Measurements from ENCODE around the gene UTS2B. TPM values are rescaled to one million over a fixed set of nuclear protein-coding genes. Genes with fewer than 3 reads are reported as not detected.

UTS2B gene
- total RNA-seq, 1 experiment from 2014 or later = 0.52 TPM

GRCh38 chr3:191372122-191372521, 41.8 kb upstream of the UTS2B start:
- Histone ChIP-seq H3K27me3 (replicated peaks; ENCODE audit: control insufficient read depth, insufficient read depth, low read length) (no peaks in the 10 kb centered on the region), H3K4me3 (ENCODE audit: low read depth, low read length) (no peak overlapping the region), H3K4me1 (no peaks in the 10 kb centered on the region), H3K36me3 (ENCODE audit: control insufficient read depth, insufficient read depth, low read length) (no peaks in the 10 kb centered on the region; the same call in 1 of the 2 replicates), H3K9me3 (no peaks in the 10 kb centered on the region)
- CTCF ChIA-PET = no interaction called here
- no peaks in the 10 kb centered on the region for H3K27me3 Mint-ChIP-seq (ENCODE audit: insufficient read depth, unreplicated experiment)
- intact Hi-C loops (cut with micrococcal nuclease; ENCODE audit: unreplicated experiment) = no loop called here
- H3K9me3 Mint-ChIP-seq (ENCODE audit: unreplicated experiment) = no peaks in the 10 kb centered on the region
- H3K4me1 Mint-ChIP-seq (ENCODE audit: low read depth, unreplicated experiment) = no peaks in the 10 kb centered on the region
- no TSS peak for BruUV-seq (replicated peaks)
- DNase-seq = no peak
- no peak for TF ChIP-seq CTCF (IDR thresholded peaks at IDR 0.05; ENCODE audit: insufficient read depth in 1 of 2, low read depth in 1 of 2, low read length in 1 of 2, severe bottlenecking in 1 of 2, unreplicated experiment in 1 of 2)
- no peak overlapping the region for H3K4me3 Mint-ChIP-seq (ENCODE audit: unreplicated experiment)
- peaks cover 23% of the 10 kb centered on the region for H3K36me3 Mint-ChIP-seq (ENCODE audit: insufficient read depth, unreplicated experiment)
- H3K27ac Mint-ChIP-seq (ENCODE audit: unreplicated experiment) = no peak overlapping the region
- POLR2A ChIA-PET = no interaction called here

DNA sequence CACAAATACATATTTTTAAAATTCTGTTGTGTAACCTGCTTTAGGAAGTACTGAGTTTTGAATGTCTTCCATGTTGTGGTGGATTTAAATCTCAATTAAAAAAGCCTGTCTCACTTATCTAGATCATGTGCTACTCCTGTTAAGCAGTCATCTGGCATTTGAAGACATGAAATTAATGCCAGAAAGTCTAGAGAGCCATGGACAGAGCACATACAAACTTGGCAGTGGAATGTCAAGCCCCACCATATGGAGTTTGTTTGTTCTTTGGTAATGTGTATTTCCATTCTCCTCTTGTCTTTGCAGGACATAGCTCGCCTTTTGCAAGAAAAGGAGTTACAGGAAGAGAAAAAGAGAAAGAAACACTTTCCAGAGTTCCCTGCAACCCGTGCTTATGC, 39.3 kb upstream of the UTS2B start:
- ChIA-PET POLR2A (no interaction called here), CTCF (no interaction called here)
- Mint-ChIP-seq H3K27ac (ENCODE audit: unreplicated experiment) (no peak overlapping the region), H3K4me3 (ENCODE audit: unreplicated experiment) (no peak overlapping the region), H3K36me3 (ENCODE audit: insufficient read depth, unreplicated experiment) (peaks cover 17% of the 10 kb centered on the region), H3K4me1 (ENCODE audit: low read depth, unreplicated experiment) (peaks cover 4% of the 10 kb centered on the region), H3K9me3 (ENCODE audit: unreplicated experiment) (no peaks in the 10 kb centered on the region), H3K27me3 (ENCODE audit: insufficient read depth, unreplicated experiment) (no peaks in the 10 kb centered on the region)
- Histone ChIP-seq H3K4me1 (no peaks in the 10 kb centered on the region), H3K4me3 (ENCODE audit: low read depth, low read length) (no peak overlapping the region), H3K9me3 (no peaks in the 10 kb centered on the region), H3K36me3 (ENCODE audit: control insufficient read depth, insufficient read depth, low read length) (no peaks in the 10 kb centered on the region), H3K27me3 (replicated peaks; ENCODE audit: control insufficient read depth, insufficient read depth, low read length) (no peaks in the 10 kb centered on the region)
- no peak for TF ChIP-seq CTCF (IDR thresholded peaks at IDR 0.05; ENCODE audit: insufficient read depth in 1 of 2, low read depth in 1 of 2, low read length in 1 of 2, severe bottlenecking in 1 of 2, unreplicated experiment in 1 of 2)
- intact Hi-C loops (cut with micrococcal nuclease; ENCODE audit: unreplicated experiment) = no loop called here
- no TSS peak for BruUV-seq (replicated peaks)
- no peak for DNase-seq

- H3K4me3 ChIP-seq (ENCODE audit: low read depth, low read length) = no peak overlapping the region
- peaks cover 16% of the 10 kb centered on the region for H3K36me3 Mint-ChIP-seq (ENCODE audit: insufficient read depth, unreplicated experiment)
- no peaks in the 10 kb centered on the region for H3K36me3 ChIP-seq (ENCODE audit: control insufficient read depth, insufficient read depth, low read length)
- no peak for DNase-seq
- H3K27ac Mint-ChIP-seq (ENCODE audit: unreplicated experiment) = no peak overlapping the region
- peaks cover 6% of the 10 kb centered on the region for H3K4me1 Mint-ChIP-seq (ENCODE audit: low read depth, unreplicated experiment)
- H3K27me3 Mint-ChIP-seq (ENCODE audit: insufficient read depth, unreplicated experiment) = no peaks in the 10 kb centered on the region
- BruUV-seq (replicated peaks) = no TSS peak
- H3K9me3 ChIP-seq = no peaks in the 10 kb centered on the region
- H3K27me3 ChIP-seq (replicated peaks; ENCODE audit: control insufficient read depth, insufficient read depth, low read length) = no peaks in the 10 kb centered on the region
- H3K4me3 Mint-ChIP-seq (ENCODE audit: unreplicated experiment) = no peak overlapping the region
- no peaks in the 10 kb centered on the region for H3K9me3 Mint-ChIP-seq (ENCODE audit: unreplicated experiment)
- CTCF ChIA-PET = no interaction called here
- POLR2A ChIA-PET = no interaction called here
- H3K4me1 ChIP-seq = no peaks in the 10 kb centered on the region
- TF ChIP-seq CTCF (IDR thresholded peaks at IDR 0.05; ENCODE audit: insufficient read depth in 1 of 2, low read depth in 1 of 2, low read length in 1 of 2, severe bottlenecking in 1 of 2, unreplicated experiment in 1 of 2) = no peak
- intact Hi-C loops (cut with micrococcal nuclease; ENCODE audit: unreplicated experiment) = no loop called here
These were observed 38.7 kb upstream of the UTS2B start for GRCh38 chr3:191368755-191369615.

Data from Caco-2 (cell line).